Measurements from ENCODE around the gene ATP1B1. TPM values are rescaled to one million over a fixed set of nuclear protein-coding genes. Genes with fewer than 3 reads are reported as not detected.

ATP1B1 gene
- total and polyA plus RNA-seq, 2 of the 13 experiments (the other 11 are each of a cell fraction or from before 2014, with no cell fraction given) = 134 to 135 TPM

DNA sequence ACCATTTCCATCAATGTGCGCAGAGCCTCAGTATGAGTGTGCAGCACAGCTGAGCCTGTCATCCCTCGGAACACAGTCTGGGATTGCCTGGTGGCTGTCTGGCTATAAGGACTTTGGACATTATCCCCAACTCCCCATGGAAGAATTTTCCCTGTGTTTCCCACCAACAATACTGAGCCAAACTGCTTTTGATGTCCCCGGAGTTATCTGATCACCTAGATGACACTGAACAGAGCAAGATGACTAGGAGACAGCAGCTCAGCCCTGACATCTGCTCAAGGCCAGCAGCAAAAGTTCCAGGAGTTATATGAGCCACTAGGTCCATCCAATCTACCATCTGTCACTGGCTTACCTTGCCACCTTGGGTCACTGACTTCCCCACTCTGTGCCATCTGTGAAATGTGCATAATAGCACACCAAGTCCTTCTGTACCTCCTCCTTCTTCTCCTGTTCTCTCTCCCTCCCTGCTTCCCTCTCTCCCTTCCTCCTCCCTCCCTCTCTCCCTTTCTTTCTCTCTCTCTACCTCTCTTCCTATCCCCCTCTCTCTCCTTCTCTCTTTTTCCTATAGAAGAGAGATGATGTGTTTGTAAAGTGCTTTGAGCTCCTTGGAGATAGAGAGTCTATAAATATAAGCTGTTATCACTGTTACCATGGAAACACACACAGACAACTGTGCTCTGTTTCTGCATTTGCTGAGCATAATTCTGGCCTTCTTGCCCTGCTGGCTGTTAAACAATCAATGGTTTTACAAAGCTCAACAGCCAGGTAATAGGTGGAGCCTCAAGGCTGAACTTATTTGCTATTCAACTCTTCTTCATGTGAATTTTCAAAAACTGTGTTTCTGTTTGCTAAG, 19.7 kb upstream of the ATP1B1 start (continued):
- TF ChIP-seq IKZF1 (IDR thresholded peaks at IDR 0.05) = no peak
- TF ChIP-seq, protein P1, sequence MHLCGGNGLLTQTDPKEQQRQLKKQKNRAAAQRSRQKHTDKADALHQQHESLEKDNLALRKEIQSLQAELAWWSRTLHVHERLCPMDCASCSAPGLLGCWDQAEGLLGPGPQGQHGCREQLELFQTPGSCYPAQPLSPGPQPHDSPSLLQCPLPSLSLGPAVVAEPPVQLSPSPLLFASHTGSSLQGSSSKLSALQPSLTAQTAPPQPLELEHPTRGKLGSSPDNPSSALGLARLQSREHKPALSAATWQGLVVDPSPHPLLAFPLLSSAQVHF (CRISPR knock-in tag; IDR thresholded peaks at IDR 0.05) = no peak
- no peak for TF ChIP-seq PTBP1 (IDR thresholded peaks at IDR 0.05; ENCODE audit: low read depth, low read length, poor library complexity, severe bottlenecking)
- TF ChIP-seq, protein P2, sequence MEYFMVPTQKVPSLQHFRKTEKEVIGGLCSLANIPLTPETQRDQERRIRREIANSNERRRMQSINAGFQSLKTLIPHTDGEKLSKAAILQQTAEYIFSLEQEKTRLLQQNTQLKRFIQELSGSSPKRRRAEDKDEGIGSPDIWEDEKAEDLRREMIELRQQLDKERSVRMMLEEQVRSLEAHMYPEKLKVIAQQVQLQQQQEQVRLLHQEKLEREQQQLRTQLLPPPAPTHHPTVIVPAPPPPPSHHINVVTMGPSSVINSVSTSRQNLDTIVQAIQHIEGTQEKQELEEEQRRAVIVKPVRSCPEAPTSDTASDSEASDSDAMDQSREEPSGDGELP (IDR thresholded peaks at IDR 0.05; ENCODE audit: borderline replicate concordance, low read depth) = peak; percentile 49; the same call in 1 of the 2 replicates
- no peak for TF ChIP-seq POLR2G (IDR thresholded peaks at IDR 0.05; ENCODE audit: low read depth, low read length)
- peak; percentile 44; the same call in 1 of the 2 replicates for TF ChIP-seq HMG20A (CRISPR knock-in tag; IDR thresholded peaks at IDR 0.05; ENCODE audit: borderline replicate concordance)
- no peak for TF ChIP-seq ZNF605 (CRISPR knock-in tag; IDR thresholded peaks at IDR 0.05)
- no peak for TF ChIP-seq CREB1 (IDR thresholded peaks at IDR 0.05)
- TF ChIP-seq CREB1 (CRISPR knock-in tag; IDR thresholded peaks at IDR 0.05) = no peak
- TF ChIP-seq ZNF879 (CRISPR knock-in tag; IDR thresholded peaks at IDR 0.05) = no peak
- TF ChIP-seq TOPORS (CRISPR knock-in tag; IDR thresholded peaks at IDR 0.05) = no peak
- TF ChIP-seq, protein P3, sequence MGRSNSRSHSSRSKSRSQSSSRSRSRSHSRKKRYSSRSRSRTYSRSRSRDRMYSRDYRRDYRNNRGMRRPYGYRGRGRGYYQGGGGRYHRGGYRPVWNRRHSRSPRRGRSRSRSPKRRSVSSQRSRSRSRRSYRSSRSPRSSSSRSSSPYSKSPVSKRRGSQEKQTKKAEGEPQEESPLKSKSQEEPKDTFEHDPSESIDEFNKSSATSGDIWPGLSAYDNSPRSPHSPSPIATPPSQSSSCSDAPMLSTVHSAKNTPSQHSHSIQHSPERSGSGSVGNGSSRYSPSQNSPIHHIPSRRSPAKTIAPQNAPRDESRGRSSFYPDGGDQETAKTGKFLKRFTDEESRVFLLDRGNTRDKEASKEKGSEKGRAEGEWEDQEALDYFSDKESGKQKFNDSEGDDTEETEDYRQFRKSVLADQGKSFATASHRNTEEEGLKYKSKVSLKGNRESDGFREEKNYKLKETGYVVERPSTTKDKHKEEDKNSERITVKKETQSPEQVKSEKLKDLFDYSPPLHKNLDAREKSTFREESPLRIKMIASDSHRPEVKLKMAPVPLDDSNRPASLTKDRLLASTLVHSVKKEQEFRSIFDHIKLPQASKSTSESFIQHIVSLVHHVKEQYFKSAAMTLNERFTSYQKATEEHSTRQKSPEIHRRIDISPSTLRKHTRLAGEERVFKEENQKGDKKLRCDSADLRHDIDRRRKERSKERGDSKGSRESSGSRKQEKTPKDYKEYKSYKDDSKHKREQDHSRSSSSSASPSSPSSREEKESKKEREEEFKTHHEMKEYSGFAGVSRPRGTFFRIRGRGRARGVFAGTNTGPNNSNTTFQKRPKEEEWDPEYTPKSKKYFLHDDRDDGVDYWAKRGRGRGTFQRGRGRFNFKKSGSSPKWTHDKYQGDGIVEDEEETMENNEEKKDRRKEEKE (IDR thresholded peaks at IDR 0.05) = no peak
- no peak for TF ChIP-seq FOXK2 (IDR thresholded peaks at IDR 0.05)
- TF ChIP-seq SMYD3 (CRISPR knock-in tag; IDR thresholded peaks at IDR 0.05) = no peak
- no peak for TF ChIP-seq CBX5 (CRISPR knock-in tag; IDR thresholded peaks at IDR 0.05; ENCODE audit: borderline replicate concordance)
- no peak for TF ChIP-seq NR3C1 (CRISPR knock-in tag; IDR thresholded peaks at IDR 0.05)
- no peak for TF ChIP-seq ZNF335 (CRISPR knock-in tag; IDR thresholded peaks at IDR 0.05)
- no peak for TF ChIP-seq ZNF253 (CRISPR knock-in tag; IDR thresholded peaks at IDR 0.05; ENCODE audit: borderline replicate concordance)
- TF ChIP-seq MED8 (CRISPR knock-in tag; IDR thresholded peaks at IDR 0.05; ENCODE audit: insufficient replicate concordance) = no peak
- peak; percentile 38; the same call in 1 of the 2 replicates for TF ChIP-seq HDAC1 (CRISPR knock-in tag; IDR thresholded peaks at IDR 0.05)
- TF ChIP-seq PRDM4 (CRISPR knock-in tag; IDR thresholded peaks at IDR 0.05; ENCODE audit: borderline replicate concordance) = no peak
- no peak for TF ChIP-seq SALL2 (CRISPR knock-in tag; IDR thresholded peaks at IDR 0.05)
